B cell (primary cell): Measurements from ENCODE around the gene PARD3B. TPM values are rescaled to one million over a fixed set of nuclear protein-coding genes. Genes with fewer than 3 reads are reported as not detected.

Experiments used
- ATAC-seq: fragments of 200-7000 bp; cut with Tn5 transposase; one replicate; pipeline ENCODE4 v1.10.0; 2021; ENCODE audit warnings: low read depth, mild to moderate bottlenecking, moderate number of reproducible peaks, moderate library complexity
- CTCF ChIA-PET: fragments of 350-600 bp; sonication (Branson Sonifier 250); formaldehyde crosslinking; loops from one replicate; lab custom pipeline; 2021; ENCODE audit warnings: antibody characterized with exemption, inconsistent platforms; lab: Charles Lee
- POLR2A ChIA-PET: fragments of 350-600 bp; sonication (Branson Sonifier 250); formaldehyde crosslinking; loops from one replicate; lab custom pipeline; 2021; ENCODE audit warnings: antibody characterized with exemption; lab: Charles Lee
- DNase-seq: peaks from one replicate; pipeline ENCODE4 v3.0.0; 2013
- H2AFZ ChIP-seq: 2 replicates; pipeline ENCODE4 v1.6.1; 2012; ENCODE audit warnings: mild to moderate bottlenecking, low read depth, low read length; ENCODE audit not compliant: insufficient read depth, poor library complexity, severe bottlenecking
- H3K27ac ChIP-seq, 2 donors: 1 replicate in 1 of 2; 2 replicates in 1 of 2; pipeline ENCODE4 v1.5.1; 2012 to 2013; ENCODE audit warnings: low read length in 2 of 2, mild to moderate bottlenecking in 2 of 2, moderate library complexity in 1 of 2
- H3K27me3 ChIP-seq, 4 experiments: fragments of 200-600 bp in 1 of 4; sonication (generic) in 1 of 4; replicated peaks in 1 of 4; 1 replicate in 2 of 4; 2 replicates in 2 of 4; pipeline versions ENCODE4 v1.6.1 to v1.7.0; 2013 to 2016; ENCODE audit warnings: low read length in 3 of 4, mild to moderate bottlenecking in 2 of 4, mixed read lengths in 1 of 4, moderate library complexity in 1 of 4; ENCODE audit not compliant: insufficient read depth in 4 of 4, control insufficient read depth in 3 of 4; ENCODE audit errors: control extremely low read depth in 1 of 4
- H3K36me3 ChIP-seq, 2 experiments: replicated peaks in 1 of 2; 1 replicate in 1 of 2; 2 replicates in 1 of 2; pipeline versions ENCODE4 v1.6.1 to v1.7.1; 2013; ENCODE audit warnings: low read length in 1 of 2; ENCODE audit not compliant: insufficient read depth in 2 of 2, control insufficient read depth in 1 of 2; ENCODE audit errors: control extremely low read depth in 1 of 2, extremely low read depth in 1 of 2
- H3K4me1 ChIP-seq, 2 donors: fragments of 200-600 bp in 1 of 2; sonication (generic) in 1 of 2; 1 replicate in 1 of 2; 2 replicates in 1 of 2; pipeline versions ENCODE4 v1.5.1 to v1.6.1; 2013 to 2017; ENCODE audit warnings: low read length in 2 of 2; ENCODE audit not compliant: control insufficient read depth in 2 of 2, insufficient read depth in 2 of 2
- H3K4me2 ChIP-seq: replicated peaks from 2 replicates; pipeline ENCODE3; 2012; ENCODE audit warnings: mild to moderate bottlenecking, low read depth, low read length; ENCODE audit not compliant: poor library complexity, severe bottlenecking
- H3K4me3 ChIP-seq, 5 experiments: fragments of 200-600 bp in 1 of 5; sonication (generic) in 1 of 5; 1 replicate in 3 of 5; 2 replicates in 2 of 5; pipeline versions ENCODE4 v1.5.1 to v1.7.0; 2011 to 2016; ENCODE audit warnings: low read length in 4 of 5, mild to moderate bottlenecking in 4 of 5, low read depth in 2 of 5, control low read depth in 1 of 5, moderate library complexity in 1 of 5; ENCODE audit not compliant: insufficient read depth in 1 of 5; ENCODE audit errors: control extremely low read depth in 1 of 5, extremely low read depth in 1 of 5
- H3K79me2 ChIP-seq: fragments of 200-600 bp; sonication (generic); one replicate; pipeline ENCODE4 v1.6.0; 2016; ENCODE audit warnings: low read length; ENCODE audit not compliant: control insufficient read depth, insufficient read depth
- H3K9ac ChIP-seq: fragments of 200-600 bp; sonication (generic); 2 replicates; pipeline ENCODE4 v1.6.1; 2017; ENCODE audit warnings: mild to moderate bottlenecking, low read length, moderate library complexity
- H3K9me3 ChIP-seq, 3 donors: one replicate each; pipeline versions ENCODE4 v1.6.1 to v1.7.1; 2013; ENCODE audit warnings: low read length in 2 of 3; ENCODE audit not compliant: control insufficient read depth in 2 of 3, insufficient read depth in 1 of 3; ENCODE audit errors: control extremely low read depth in 1 of 3
- H4K20me1 ChIP-seq: 2 replicates; pipeline ENCODE4 v1.6.0; 2012; ENCODE audit warnings: mild to moderate bottlenecking, low read length; ENCODE audit not compliant: insufficient read depth, control insufficient read depth, poor library complexity, severe bottlenecking
- H3K27ac Mint-ChIP-seq: one replicate; pipeline ENCODE4 v1.8.0; 2021; ENCODE audit warnings: mixed read lengths
- H3K27me3 Mint-ChIP-seq: one replicate; pipeline ENCODE4 v1.8.0; 2021; ENCODE audit warnings: mixed read lengths
- H3K4me1 Mint-ChIP-seq: one replicate; pipeline ENCODE4 v1.8.0; 2021; ENCODE audit warnings: mixed read lengths
- H3K4me3 Mint-ChIP-seq: one replicate; pipeline ENCODE4 v1.8.0; 2021; ENCODE audit warnings: mixed read lengths
- H3K9me3 Mint-ChIP-seq: one replicate; pipeline ENCODE4 v1.8.0; 2022; ENCODE audit warnings: mixed read lengths; ENCODE audit not compliant: insufficient read depth
- CTCF ChIP-seq: fragments of 200-600 bp; IDR thresholded peaks from one replicate; pipeline ENCODE4 v1.8.0; 2022; ENCODE audit warnings: antibody characterized with exemption, mild to moderate bottlenecking
- EZH2 ChIP-seq: IDR thresholded peaks from 2 replicates; pipeline ENCODE4 v1.6.1; 2012; ENCODE audit warnings: borderline replicate concordance, low read depth, mild to moderate bottlenecking, moderate library complexity, low read length; ENCODE audit not compliant: insufficient read depth, poor library complexity, severe bottlenecking
- WGBS: methylation state at CpG from one replicate; pipeline ENCODE4 v1.1.5; 2013; ENCODE audit warnings: missing lambda C conversion rate; ENCODE audit not compliant: insufficient coverage; 5-methylcytosine and 5-hydroxymethylcytosine counted together
- intact Hi-C: fragments of 100-400 bp; cut with micrococcal nuclease; formaldehyde crosslinking; loops from one replicate; pipeline ENCODE4 v1.10.0; 2022
- polyA plus RNA-seq: library from polyadenylated mRNA; depleted of rRNA; stranded (reverse); fragments of >200 nt; gene quantifications from 2 replicates; pipeline ENCODE4 v1.2.3, GENCODE V29; 2012
- total RNA-seq, 2 donors: library from RNA; stranded (reverse); fragments of 120-200 nt in 1 of 2; gene quantifications; 1 replicate in 1 of 2; 2 replicates in 1 of 2; pipeline versions ENCODE4 v1.2.3 to v1.2.4, GENCODE V29; 2013 to 2022

PARD3B gene
- total and polyA plus RNA-seq, 2 donors (not counting 1 experiment from before 2014, with no cell fraction given), result not detected

DNA sequence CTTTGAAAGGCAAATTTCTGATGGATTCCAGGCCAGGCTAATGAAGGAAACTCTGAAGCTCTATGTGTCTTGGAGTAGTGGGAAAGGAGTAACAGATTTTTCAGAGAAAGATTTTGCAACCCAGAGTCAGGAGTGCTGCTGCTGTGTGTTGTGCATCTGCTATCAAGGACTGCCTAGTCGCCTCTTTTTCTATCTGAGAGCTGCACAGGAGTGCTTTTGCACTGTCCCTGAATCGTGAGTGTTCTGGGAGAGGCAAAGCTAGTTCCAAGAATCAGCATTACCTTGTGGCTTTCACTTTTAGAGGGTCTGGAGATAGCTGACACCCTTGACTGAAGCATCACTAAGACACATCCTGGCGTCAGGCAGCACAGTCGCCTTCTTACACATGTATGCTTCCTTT is 336.4 kb downstream of the PARD3B start:
- no peak for ATAC-seq
- WGBS, result 62% methylated on average over 4 of the region's 4 CpGs
- Histone ChIP-seq H3K9me3 (no peaks in the 10 kb centered on the region), H3K4me1 (no peaks in the 10 kb centered on the region), H3K4me2 (no peak overlapping the region), H3K79me2 (no peaks in the 10 kb centered on the region), H3K27ac (no peak overlapping the region), H3K27me3 (no peaks in the 10 kb centered on the region), H4K20me1 (no peaks in the 10 kb centered on the region), H3K9ac (no peak overlapping the region), H2AFZ (no peak overlapping the region), H3K36me3 (no peaks in the 10 kb centered on the region), H3K4me3 (no peak overlapping the region)
- no peak for DNase-seq
- H3K4me3 Mint-ChIP-seq, result no peak overlapping the region
- ChIA-PET POLR2A (no interaction called here), CTCF (no interaction called here)
- H3K9me3 Mint-ChIP-seq, result no peaks in the 10 kb centered on the region
- H3K27me3 Mint-ChIP-seq, result no peaks in the 10 kb centered on the region
- H3K27ac Mint-ChIP-seq, result no peak overlapping the region
- intact Hi-C loops, result no loop called here
- no peaks in the 10 kb centered on the region for H3K4me1 Mint-ChIP-seq
- TF ChIP-seq CTCF, result no peak
- no peak for TF ChIP-seq EZH2

- H3K27ac Mint-ChIP-seq, result no peak overlapping the region
- ChIA-PET CTCF (no interaction called here), POLR2A (no interaction called here)
- no peak overlapping the region for H3K4me3 Mint-ChIP-seq
- DNase-seq (no peak), ATAC-seq (no peak)
- H2AFZ ChIP-seq, result no peak overlapping the region
- H3K4me3 ChIP-seq, result no peak overlapping the region
- H3K9me3 ChIP-seq, result no peaks in the 10 kb centered on the region
- no peaks in the 10 kb centered on the region for H3K79me2 ChIP-seq
- H3K27me3 Mint-ChIP-seq, result no peaks in the 10 kb centered on the region
- no peak overlapping the region for H3K9ac ChIP-seq
- WGBS, result 83% methylated on average over 1 of the region's 2 CpGs
- no peak overlapping the region for H3K27ac ChIP-seq
- H3K36me3 ChIP-seq, result no peaks in the 10 kb centered on the region
- H3K27me3 ChIP-seq, result no peaks in the 10 kb centered on the region
- intact Hi-C loops, result no loop called here
- H3K4me2 ChIP-seq, result no peak overlapping the region
- H3K4me1 ChIP-seq, result no peaks in the 10 kb centered on the region
- no peaks in the 10 kb centered on the region for H4K20me1 ChIP-seq
- TF ChIP-seq EZH2 (no peak), CTCF (no peak)
- no peaks in the 10 kb centered on the region for H3K9me3 Mint-ChIP-seq
- no peaks in the 10 kb centered on the region for H3K4me1 Mint-ChIP-seq
Observed at GRCh38 chr2:204885747-204886146, 340.5 kb downstream of the PARD3B start.
